PC-3 (cell line): ENCODE results near the gene CDK14. TPM values are rescaled to one million over a fixed set of nuclear protein-coding genes. Genes with fewer than 3 reads are reported as not detected.

ENCODE experiments used
- ATAC-seq: fragments of 200-7000 bp; cut with Tn5 transposase; 2 replicates; pipeline ENCODE4 v1.9.1; 2020; ENCODE audit warnings: mild to moderate bottlenecking, moderate library complexity
- BruUV-seq: library from RNA; stranded (reverse); fragments of 400-500 nt; replicated peaks from 2 replicates; lab custom pipeline; 2021; lab: Mats Ljungman, UMichigan
- CTCF ChIA-PET: fragments of 300-600 bp; sonication (Branson Sonifier 250); formaldehyde crosslinking; loops from one replicate; lab custom pipeline; 2022; ENCODE audit warnings: antibody characterized with exemption; lab: Charles Lee
- POLR2A ChIA-PET: fragments of 300-600 bp; sonication (Branson Sonifier 250); formaldehyde crosslinking; loops from one replicate; lab custom pipeline; 2022; ENCODE audit warnings: antibody characterized with exemption; ENCODE audit not compliant: unreplicated experiment; lab: Charles Lee
- DNase-seq: peaks from one replicate; pipeline ENCODE4 v3.0.0-alpha.2; 2015
- H2AFZ ChIP-seq: fragments of 300-600 bp; sonication (generic); 2 replicates; pipeline ENCODE4 v1.6.0; 2016; ENCODE audit warnings: antibody characterized with exemption, low read length
- H3F3A ChIP-seq: fragments of 300-600 bp; sonication (generic); one replicate; pipeline ENCODE4 v1.6.0; 2017; ENCODE audit warnings: antibody characterized with exemption, low read length, control low read depth, mild to moderate bottlenecking; ENCODE audit not compliant: unreplicated experiment
- H3K27ac ChIP-seq: fragments of 300-600 bp; sonication (generic); 2 replicates; pipeline ENCODE4 v1.5.1; 2016; ENCODE audit warnings: mild to moderate bottlenecking, low read length
- H3K27me3 ChIP-seq: fragments of 300-600 bp; sonication (generic); 2 replicates; pipeline ENCODE4 v1.6.1; 2016; ENCODE audit warnings: low read length, mixed read lengths
- H3K36me3 ChIP-seq: fragments of 300-600 bp; sonication (generic); 2 replicates; pipeline ENCODE4 v1.6.1; 2016; ENCODE audit warnings: low read depth, mixed run types, low read length, mixed read lengths
- H3K4me1 ChIP-seq: fragments of 300-600 bp; sonication (generic); 2 replicates; pipeline ENCODE4 v1.5.1; 2016; ENCODE audit warnings: low read length; ENCODE audit not compliant: insufficient read depth
- H3K4me2 ChIP-seq: fragments of 300-600 bp; sonication (generic); 2 replicates; pipeline ENCODE4 v1.6.0; 2016; ENCODE audit warnings: low read length
- H3K4me3 ChIP-seq: fragments of 300-600 bp; sonication (generic); 2 replicates; pipeline ENCODE4 v1.5.1; 2016; ENCODE audit warnings: mild to moderate bottlenecking, low read length, mixed read lengths
- H3K79me2 ChIP-seq: fragments of 300-600 bp; sonication (generic); 2 replicates; pipeline ENCODE4 v1.6.1; 2017; ENCODE audit warnings: low read length, mixed read lengths
- H3K9ac ChIP-seq: fragments of 300-600 bp; sonication (generic); 2 replicates; pipeline ENCODE4 v1.6.0; 2016; ENCODE audit warnings: mild to moderate bottlenecking, low read length
- H3K9me2 ChIP-seq: fragments of 300-600 bp; sonication (generic); replicated peaks from 2 replicates; pipeline ENCODE4 v1.6.1; 2016; ENCODE audit warnings: mixed run types, low read length, mixed read lengths
- H3K9me3 ChIP-seq: fragments of 300-600 bp; sonication (generic); 2 replicates; pipeline ENCODE4 v1.6.1; 2016; ENCODE audit warnings: low read length, mixed read lengths
- H4K20me1 ChIP-seq: fragments of 300-600 bp; sonication (generic); 2 replicates; pipeline ENCODE4 v1.6.1; 2016; ENCODE audit warnings: low read length, mixed read lengths
- CTCF ChIP-seq: fragments of 300-600 bp; sonication (generic); conservative IDR thresholded peaks from 2 replicates; pipeline ENCODE4 v1.5.1; 2017; ENCODE audit warnings: antibody characterized with exemption, low read depth, mild to moderate bottlenecking, low read length
- EZH2 ChIP-seq: fragments of 300-600 bp; sonication (generic); IDR thresholded peaks from one replicate; pipeline ENCODE4 v1.6.1; 2017; ENCODE audit warnings: antibody characterized with exemption, mild to moderate bottlenecking, low read length; ENCODE audit not compliant: unreplicated experiment
- EZH2phosphoT487 ChIP-seq: fragments of 300-600 bp; sonication (generic); IDR thresholded peaks from 2 replicates; pipeline ENCODE4 v1.6.1; 2018; ENCODE audit warnings: mild to moderate bottlenecking, antibody characterized with exemption, low read length, borderline replicate concordance
- intact Hi-C: fragments of 100-400 bp; cut with micrococcal nuclease; formaldehyde crosslinking; loops from 2 replicates; pipeline ENCODE4 v1.9.0; 2023
- total RNA-seq: library from RNA; depleted of rRNA; stranded (reverse); fragments of >200 nt; gene quantifications from 2 replicates; pipeline ENCODE4 v1.2.3, GENCODE V29; 2014

CDK14 gene
- total RNA-seq, 1 experiment from 2014 or later: 8.2 TPM

GRCh38 chr7:91206361-91206960 lies 610.3 kb downstream of the CDK14 start:
- H3K4me1 ChIP-seq: no peaks in the 10 kb centered on the region
- no peak overlapping the region for H3K27ac ChIP-seq
- no peak overlapping the region for H3K9ac ChIP-seq
- intact Hi-C loops: no loop called here
- no peak overlapping the region for H2AFZ ChIP-seq
- H3K4me3 ChIP-seq: no peak overlapping the region
- H3K36me3 ChIP-seq: no peaks in the 10 kb centered on the region
- H3K9me2 ChIP-seq: no peaks in the 10 kb centered on the region
- no peak for TF ChIP-seq CTCF
- no peak for TF ChIP-seq EZH2phosphoT487
- TF ChIP-seq EZH2: no peak
- CTCF ChIA-PET: no interaction called here
- DNase-seq (no peak), ATAC-seq (no peak)
- POLR2A ChIA-PET: no interaction called here
- H3F3A ChIP-seq: no peaks in the 10 kb centered on the region
- H3K27me3 ChIP-seq: no peaks in the 10 kb centered on the region
- H3K79me2 ChIP-seq: no peaks in the 10 kb centered on the region
- no peak overlapping the region for H3K4me2 ChIP-seq
- no peaks in the 10 kb centered on the region for H4K20me1 ChIP-seq
- BruUV-seq: no TSS peak
- H3K9me3 ChIP-seq: no peaks in the 10 kb centered on the region

- no peaks in the 10 kb centered on the region for H3F3A ChIP-seq
- H3K9me3 ChIP-seq: no peaks in the 10 kb centered on the region
- no peak overlapping the region for H3K4me3 ChIP-seq
- no peak for ATAC-seq
- no peaks in the 10 kb centered on the region for H3K9me2 ChIP-seq
- no TSS peak for BruUV-seq
- CTCF ChIA-PET: no interaction called here
- H3K4me1 ChIP-seq: no peaks in the 10 kb centered on the region
- no peaks in the 10 kb centered on the region for H4K20me1 ChIP-seq
- no peak overlapping the region for H2AFZ ChIP-seq
- TF ChIP-seq EZH2phosphoT487 (no peak), CTCF (no peak), EZH2 (no peak)
- DNase-seq: no peak
- POLR2A ChIA-PET: no interaction called here
- H3K27ac ChIP-seq: no peak overlapping the region
- no peak overlapping the region for H3K9ac ChIP-seq
- H3K27me3 ChIP-seq: no peaks in the 10 kb centered on the region
- H3K4me2 ChIP-seq: no peak overlapping the region
- H3K36me3 ChIP-seq: no peaks in the 10 kb centered on the region
- H3K79me2 ChIP-seq: no peaks in the 10 kb centered on the region
- intact Hi-C loops: no loop called here
These were observed 616.5 kb downstream of the CDK14 start for GRCh38 chr7:91212582-91212981.

GRCh38 chr7:91226411-91226810 lies 630.3 kb downstream of the CDK14 start:
- no peaks in the 10 kb centered on the region for H3K27me3 ChIP-seq

More at GRCh38 chr7:91226411-91226810, 630.3 kb downstream of the CDK14 start:
- ATAC-seq (no peak), DNase-seq (no peak)
- H3K27ac ChIP-seq: no peak overlapping the region
- no peaks in the 10 kb centered on the region for H3K36me3 ChIP-seq
- no peak overlapping the region for H3K4me3 ChIP-seq
- H3K9me2 ChIP-seq: no peaks in the 10 kb centered on the region
- H3F3A ChIP-seq: no peaks in the 10 kb centered on the region
- intact Hi-C loops: loop anchor here (5.0 kb wide), 1 partner anchor 139 kb away; no protein-coding TSS in a partner anchor
- no peaks in the 10 kb centered on the region for H3K9me3 ChIP-seq
- no peak overlapping the region for H3K4me2 ChIP-seq
- H3K9ac ChIP-seq: no peak overlapping the region
- no peak overlapping the region for H2AFZ ChIP-seq
- TF ChIP-seq EZH2phosphoT487 (no peak), CTCF (no peak), EZH2 (no peak)
- H3K4me1 ChIP-seq: peaks cover 21% of the 10 kb centered on the region
- no peaks in the 10 kb centered on the region for H4K20me1 ChIP-seq
- no peaks in the 10 kb centered on the region for H3K79me2 ChIP-seq
- no TSS peak for BruUV-seq
- POLR2A ChIA-PET: no interaction called here
- CTCF ChIA-PET: no interaction called here
